Measurements from ENCODE around the gene EIF4E. TPM values are rescaled to one million over a fixed set of nuclear protein-coding genes. Genes with fewer than 3 reads are reported as not detected.

The EIF4E gene
- total RNA-seq, 1 experiment from 2014 or later = 103 TPM

GRCh38 chr4:98959411-98959810 lies 30.5 kb upstream of the EIF4E start:
- BruUV-seq (replicated peaks) = no TSS peak
- no peak overlapping the region for H3K4me3 Mint-ChIP-seq (ENCODE audit: low read depth, unreplicated experiment)
- no peaks in the 10 kb centered on the region for H3K27me3 Mint-ChIP-seq (ENCODE audit: unreplicated experiment)
- no peak for TF ChIP-seq CTCF (IDR thresholded peaks at IDR 0.05; ENCODE audit: unreplicated experiment)
- H3K9me3 Mint-ChIP-seq (ENCODE audit: low read depth, unreplicated experiment) = peaks cover 2% of the 10 kb centered on the region
- no peak for DNase-seq
- intact Hi-C loops (cut with micrococcal nuclease; ENCODE audit: unreplicated experiment) = no loop called here
- no peak overlapping the region for H3K27ac Mint-ChIP-seq (ENCODE audit: unreplicated experiment)
- CTCF ChIA-PET = no interaction called here
- no peaks in the 10 kb centered on the region for H3K36me3 Mint-ChIP-seq (ENCODE audit: insufficient read depth, unreplicated experiment)
- peaks cover 7% of the 10 kb centered on the region for H3K4me1 Mint-ChIP-seq (ENCODE audit: low read depth, unreplicated experiment)

GRCh38 chr4:98958065-98958464 lies 29.1 kb upstream of the EIF4E start:
- no TSS peak for BruUV-seq (replicated peaks)
- Mint-ChIP-seq H3K4me3 (ENCODE audit: low read depth, unreplicated experiment) (no peak overlapping the region), H3K36me3 (ENCODE audit: insufficient read depth, unreplicated experiment) (no peaks in the 10 kb centered on the region), H3K4me1 (ENCODE audit: low read depth, unreplicated experiment) (no peaks in the 10 kb centered on the region), H3K27me3 (ENCODE audit: unreplicated experiment) (no peaks in the 10 kb centered on the region), H3K9me3 (ENCODE audit: low read depth, unreplicated experiment) (peaks cover 2% of the 10 kb centered on the region), H3K27ac (ENCODE audit: unreplicated experiment) (no peak overlapping the region)
- no peak for DNase-seq
- CTCF ChIA-PET = no interaction called here
- intact Hi-C loops (cut with micrococcal nuclease; ENCODE audit: unreplicated experiment) = no loop called here
- TF ChIP-seq CTCF (IDR thresholded peaks at IDR 0.05; ENCODE audit: unreplicated experiment) = no peak

GRCh38 chr4:98955229-98955628 lies 26.3 kb upstream of the EIF4E start:
- H3K27me3 Mint-ChIP-seq (ENCODE audit: unreplicated experiment) = no peaks in the 10 kb centered on the region
- no peak for DNase-seq
- H3K36me3 Mint-ChIP-seq (ENCODE audit: insufficient read depth, unreplicated experiment) = no peaks in the 10 kb centered on the region
- H3K9me3 Mint-ChIP-seq (ENCODE audit: low read depth, unreplicated experiment) = peaks cover 2% of the 10 kb centered on the region
- intact Hi-C loops (cut with micrococcal nuclease; ENCODE audit: unreplicated experiment) = no loop called here
- TF ChIP-seq CTCF (IDR thresholded peaks at IDR 0.05; ENCODE audit: unreplicated experiment) = no peak
- H3K27ac Mint-ChIP-seq (ENCODE audit: unreplicated experiment) = no peak overlapping the region
- no peaks in the 10 kb centered on the region for H3K4me1 Mint-ChIP-seq (ENCODE audit: low read depth, unreplicated experiment)
- CTCF ChIA-PET = no interaction called here
- H3K4me3 Mint-ChIP-seq (ENCODE audit: low read depth, unreplicated experiment) = no peak overlapping the region
- no TSS peak for BruUV-seq (replicated peaks)

- CTCF ChIA-PET = no interaction called here
- Mint-ChIP-seq H3K27me3 (ENCODE audit: unreplicated experiment) (no peaks in the 10 kb centered on the region), H3K4me3 (ENCODE audit: low read depth, unreplicated experiment) (no peak overlapping the region), H3K36me3 (ENCODE audit: insufficient read depth, unreplicated experiment) (no peaks in the 10 kb centered on the region), H3K4me1 (ENCODE audit: low read depth, unreplicated experiment) (no peaks in the 10 kb centered on the region), H3K9me3 (ENCODE audit: low read depth, unreplicated experiment) (peaks cover 2% of the 10 kb centered on the region), H3K27ac (ENCODE audit: unreplicated experiment) (no peak overlapping the region)
- intact Hi-C loops (cut with micrococcal nuclease; ENCODE audit: unreplicated experiment) = no loop called here
- TF ChIP-seq CTCF (IDR thresholded peaks at IDR 0.05; ENCODE audit: unreplicated experiment) = no peak
- DNase-seq = no peak
- no TSS peak for BruUV-seq (replicated peaks)
Measured at GRCh38 chr4:98951710-98952109, 22.8 kb upstream of the EIF4E start.

- no TSS peak for BruUV-seq (replicated peaks)
- no peak overlapping the region for H3K27ac Mint-ChIP-seq (ENCODE audit: unreplicated experiment)
- DNase-seq = no peak
- no peak for TF ChIP-seq CTCF (IDR thresholded peaks at IDR 0.05; ENCODE audit: unreplicated experiment)
- CTCF ChIA-PET = no interaction called here
- intact Hi-C loops (cut with micrococcal nuclease; ENCODE audit: unreplicated experiment) = no loop called here
- H3K36me3 Mint-ChIP-seq (ENCODE audit: insufficient read depth, unreplicated experiment) = no peaks in the 10 kb centered on the region
- H3K27me3 Mint-ChIP-seq (ENCODE audit: unreplicated experiment) = no peaks in the 10 kb centered on the region
- H3K9me3 Mint-ChIP-seq (ENCODE audit: low read depth, unreplicated experiment) = peaks cover under 1% of the 10 kb centered on the region
- H3K4me3 Mint-ChIP-seq (ENCODE audit: low read depth, unreplicated experiment) = no peak overlapping the region
- no peaks in the 10 kb centered on the region for H3K4me1 Mint-ChIP-seq (ENCODE audit: low read depth, unreplicated experiment)
Measured at GRCh38 chr4:98950925-98951324, 22.0 kb upstream of the EIF4E start.
